Cerebellar cortex (tissue), 1 donor: ENCODE data around the gene RASGRF2.

Source experiments
- DNase-seq: peaks from one replicate; pipeline ENCODE4 v3.0.0-alpha.2; 2015; ENCODE audit warnings: low spot score

RASGRF2 gene

GRCh38 chr5:80959768-80960442 is at the start of gene RASGRF2:
TSS of gene RASGRF2 (plus strand) at chr5:80960363. CDS start at chr5:80960739, 376 bp downstream.
- DNase-seq: no peak

- DNase-seq: no peak
Measured at GRCh38 chr5:80912479-80912878, 47.7 kb upstream of the RASGRF2 start.

- DNase-seq: no peak
Measured at GRCh38 chr5:80915716-80916115, 44.4 kb upstream of the RASGRF2 start.

GRCh38 chr5:80916676-80917075 is 43.5 kb upstream of the RASGRF2 start:
- DNase-seq: no peak

- DNase-seq: no peak
Measured at GRCh38 chr5:80917631-80918030, 42.5 kb upstream of the RASGRF2 start.

- DNase-seq: no peak
Measured at GRCh38 chr5:80919678-80920196, 40.4 kb upstream of the RASGRF2 start.

GRCh38 chr5:80920333-80920732 is 39.8 kb upstream of the RASGRF2 start:
- DNase-seq: no peak

- DNase-seq: no peak
Measured at GRCh38 chr5:80921026-80921425, 39.1 kb upstream of the RASGRF2 start.

GRCh38 chr5:80925931-80926330 is 34.2 kb upstream of the RASGRF2 start:
- DNase-seq: no peak

GRCh38 chr5:80926536-80926935 is 33.6 kb upstream of the RASGRF2 start:
- no peak for DNase-seq

- DNase-seq: no peak
Measured at GRCh38 chr5:80926979-80927656, 33.0 kb upstream of the RASGRF2 start.

GRCh38 chr5:80928073-80928472 is 32.1 kb upstream of the RASGRF2 start:
- no peak for DNase-seq

- DNase-seq: no peak
Measured at GRCh38 chr5:80930940-80931339, 29.2 kb upstream of the RASGRF2 start.

GRCh38 chr5:80931411-80931810 is 28.8 kb upstream of the RASGRF2 start:
- peak; percentile 9 for DNase-seq

- no peak for DNase-seq
Measured at GRCh38 chr5:80933036-80933435, 27.1 kb upstream of the RASGRF2 start.

GRCh38 chr5:80934751-80935150 is 25.4 kb upstream of the RASGRF2 start:
- DNase-seq: no peak

- DNase-seq: no peak
Measured at GRCh38 chr5:80935811-80936385, 24.3 kb upstream of the RASGRF2 start.

- DNase-seq: no peak
Measured at GRCh38 chr5:80936881-80937280, 23.3 kb upstream of the RASGRF2 start.

- no peak for DNase-seq
Measured at GRCh38 chr5:80937584-80938356, 22.4 kb upstream of the RASGRF2 start.

- no peak for DNase-seq
Measured at GRCh38 chr5:80941496-80941895, 18.7 kb upstream of the RASGRF2 start.

- no peak for DNase-seq
Measured at GRCh38 chr5:80951366-80951765, 8.8 kb upstream of the RASGRF2 start.

- DNase-seq: no peak
Measured at GRCh38 chr5:80953587-80953986, 6.6 kb upstream of the RASGRF2 start.
